Adrenal gland (tissue), 12 donors: ENCODE measurements around the gene CORO7. TPM values are rescaled to one million over a fixed set of nuclear protein-coding genes. Genes with fewer than 3 reads are reported as not detected.
A peak's percentile ranks its signal among the peaks of the same experiment; 100 is the strongest.

Experiments
- DNase-seq, 7 donors: peaks; one replicate each; pipeline ENCODE4 v3.0.0-alpha.2; 2019 to 2020
- H3K27ac ChIP-seq, 5 donors: fragments of 200-600 bp; sonication (generic) in 4 of 5; 1 replicate in 3 of 5; 2 replicates in 2 of 5; pipeline versions ENCODE4 v1.5.1 to v1.8.0; 2016 to 2020; ENCODE audit warnings: mild to moderate bottlenecking in 1 of 5
- H3K27me3 ChIP-seq: fragments of 200-600 bp; 2 replicates; pipeline ENCODE4 v1.8.0; 2021
- H3K36me3 ChIP-seq, 2 donors: fragments of 200-600 bp; replicated peaks in 1 of 2; 1 replicate in 1 of 2; 2 replicates in 1 of 2; pipeline versions ENCODE4 v1.5.1 to v1.8.0; 2018 to 2022
- H3K4me1 ChIP-seq, 2 donors: fragments of 200-600 bp; replicated peaks in 1 of 2; 1 replicate in 1 of 2; 2 replicates in 1 of 2; pipeline versions ENCODE4 v1.5.1 to v1.8.0; 2018 to 2021
- H3K4me3 ChIP-seq, 4 donors: fragments of 200-600 bp; sonication (generic) in 3 of 4; one replicate each; pipeline ENCODE4 v1.5.1; 2016 to 2018
- H3K9me3 ChIP-seq, 3 donors: fragments of 200-600 bp; sonication (generic) in 1 of 3; replicated peaks in 1 of 3; 1 replicate in 2 of 3; 2 replicates in 1 of 3; pipeline versions ENCODE4 v1.5.1 to v1.8.0; 2016 to 2021
- POLR2A ChIP-seq, 2 donors: fragments of 450-650 bp; IDR thresholded peaks; one replicate each; pipeline ENCODE4 v1.6.1; 2017; ENCODE audit warnings: antibody characterized with exemption in 2 of 2, mild to moderate bottlenecking in 2 of 2, moderate library complexity in 1 of 2
- WGBS, 4 donors: extraction: QIAGEN DNeasy Blood & Tissue Kit in 2 of 4; methylation state at CpG; one replicate each; pipeline versions ENCODE4 v1.1.5 to v1.1.7; 2013 to 2017; 5-methylcytosine and 5-hydroxymethylcytosine counted together
- intact Hi-C, 2 donors: fragments of 100-400 bp; cut with DNase I; formaldehyde crosslinking; loops; one replicate each; pipeline versions ENCODE4 v1.14.1 to v1.15.0; 2022 to 2023
- polyA plus RNA-seq, 3 donors: library from polyadenylated mRNA; stranded (reverse); fragments of 200-250 nt in 2 of 3; fragments of 350-450 nt in 1 of 3; fragmentation: Illumina TruSeq in 1 of 3; extraction: RNeasy Lipid Tissue Mini Kit (QIAGEN cat#74804) in 1 of 3; gene quantifications; one replicate each; pipeline ENCODE4 v1.2.3, GENCODE V29; 2013 to 2014
- total RNA-seq, 9 donors: library from RNA; depleted of rRNA in 4 of 9; stranded (reverse); fragments of >200 nt in 4 of 9; fragments of 120-200 nt in 1 of 9; fragmentation: NEBNext Ultra II Directional in 1 of 9; extraction: Animal tissue kit (Norgen Biotek cat#: 25700) in 1 of 9; gene quantifications; one replicate each; pipeline versions ENCODE4 v1.1.0 to v1.2.4, GENCODE V29; 2013 to 2023
- TF ChIP-seq, protein P1 (sequence below), 6 experiments: fragments of 450-650 bp in 4 of 6; fragments of 200-600 bp in 2 of 6; sonication (generic) in 1 of 6; IDR thresholded peaks; 1 replicate in 5 of 6; 2 replicates in 1 of 6; pipeline versions ENCODE4 v1.5.1 to v1.8.0; 2016 to 2021; ENCODE audit warnings: antibody characterized with exemption in 6 of 6, mild to moderate bottlenecking in 2 of 6, moderate library complexity in 1 of 6
- donor health status: healthy with polysubstance abuse.
- donor health status: Bipolar disorder and iron deficiency.
- donor health status: DM: yes; HTN: yes; CAD: no.
- donor health status: DM: no; HTN: no; CAD: no.
- donor health status: DM: no; HTN: no; CAD: no.
- donor health status: DM: yes; HTN: yes; CAD: no.

Gene CORO7
- total and polyA plus RNA-seq, 12 donors = 4.3 to 61.0 (median 34.7) TPM

DNA sequence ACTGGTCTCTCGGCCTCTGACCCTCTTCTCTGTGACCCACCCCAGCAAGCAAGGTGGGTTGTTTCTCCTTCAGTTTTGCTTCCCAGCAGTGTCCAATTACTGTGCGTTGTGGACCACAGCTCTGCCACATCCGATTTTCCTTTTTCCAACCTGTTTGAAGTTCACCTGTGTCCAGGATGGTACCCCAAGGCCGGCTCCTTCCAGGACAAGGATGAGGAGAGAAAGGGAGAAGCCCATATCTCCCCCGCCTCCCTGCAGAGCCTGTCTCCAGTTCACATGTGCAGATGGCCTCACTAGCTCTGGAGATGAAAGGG, 44.5 kb upstream of the CORO7 start:
- TF ChIP-seq POLR2A (IDR thresholded peaks at IDR 0.05) = no peak
- TF ChIP-seq, protein P1, sequence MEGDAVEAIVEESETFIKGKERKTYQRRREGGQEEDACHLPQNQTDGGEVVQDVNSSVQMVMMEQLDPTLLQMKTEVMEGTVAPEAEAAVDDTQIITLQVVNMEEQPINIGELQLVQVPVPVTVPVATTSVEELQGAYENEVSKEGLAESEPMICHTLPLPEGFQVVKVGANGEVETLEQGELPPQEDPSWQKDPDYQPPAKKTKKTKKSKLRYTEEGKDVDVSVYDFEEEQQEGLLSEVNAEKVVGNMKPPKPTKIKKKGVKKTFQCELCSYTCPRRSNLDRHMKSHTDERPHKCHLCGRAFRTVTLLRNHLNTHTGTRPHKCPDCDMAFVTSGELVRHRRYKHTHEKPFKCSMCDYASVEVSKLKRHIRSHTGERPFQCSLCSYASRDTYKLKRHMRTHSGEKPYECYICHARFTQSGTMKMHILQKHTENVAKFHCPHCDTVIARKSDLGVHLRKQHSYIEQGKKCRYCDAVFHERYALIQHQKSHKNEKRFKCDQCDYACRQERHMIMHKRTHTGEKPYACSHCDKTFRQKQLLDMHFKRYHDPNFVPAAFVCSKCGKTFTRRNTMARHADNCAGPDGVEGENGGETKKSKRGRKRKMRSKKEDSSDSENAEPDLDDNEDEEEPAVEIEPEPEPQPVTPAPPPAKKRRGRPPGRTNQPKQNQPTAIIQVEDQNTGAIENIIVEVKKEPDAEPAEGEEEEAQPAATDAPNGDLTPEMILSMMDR (IDR thresholded peaks at IDR 0.05) = no peak
- Histone ChIP-seq H3K36me3 (peaks cover 0 to 38% of the 10 kb centered on the region in 2 donors), H3K9me3 (no peaks in the 10 kb centered on the region), H3K27me3 (no peaks in the 10 kb centered on the region), H3K4me3 (no peak overlapping the region), H3K27ac (no peak overlapping the region), H3K4me1 (peaks cover 12 to 14% of the 10 kb centered on the region in 2 donors)
- intact Hi-C loops = no loop called here
- no peak for DNase-seq
- 89 to 92% (median 90%) methylated on average over 5 of the region's 5 CpGs for WGBS, 4 donors

DNA sequence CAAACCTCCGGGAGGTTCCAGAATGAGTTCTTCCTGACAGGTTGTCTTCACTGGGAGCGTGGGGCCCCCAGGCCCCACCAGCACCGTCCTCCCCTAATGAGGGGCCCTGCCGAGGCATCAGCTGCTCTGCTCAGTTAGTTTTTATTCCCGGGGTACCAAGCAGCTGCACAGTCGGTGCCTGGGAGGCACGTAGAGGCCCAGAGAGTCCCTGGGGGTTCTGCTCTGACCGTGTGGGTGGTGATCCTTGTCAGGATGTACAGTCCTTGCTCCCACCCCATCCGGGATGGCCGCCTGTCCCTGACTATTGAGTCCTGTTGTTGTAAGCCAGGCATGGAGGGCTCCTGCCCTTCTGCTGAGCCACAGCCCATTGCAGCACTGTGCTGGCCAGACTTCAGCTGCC, 39.6 kb upstream of the CORO7 start:
- Histone ChIP-seq H3K27me3 (no peaks in the 10 kb centered on the region), H3K4me3 (no peak overlapping the region), H3K36me3 (peaks cover 0 to 52% of the 10 kb centered on the region in 2 donors), H3K4me1 (peaks cover 14 to 16% of the 10 kb centered on the region in 2 donors), H3K27ac (peak overlapping the region in 1 of 5 donors; percentile 9), H3K9me3 (no peaks in the 10 kb centered on the region)
- WGBS, 4 donors = 65 to 86% (median 70%) methylated on average over 5 to 10 of the region's 10 CpGs
- intact Hi-C loops = no loop called here
- no peak for TF ChIP-seq POLR2A (IDR thresholded peaks at IDR 0.05)
- TF ChIP-seq, protein P1 (IDR thresholded peaks at IDR 0.05) = no peak
- DNase-seq = no peak

DNA sequence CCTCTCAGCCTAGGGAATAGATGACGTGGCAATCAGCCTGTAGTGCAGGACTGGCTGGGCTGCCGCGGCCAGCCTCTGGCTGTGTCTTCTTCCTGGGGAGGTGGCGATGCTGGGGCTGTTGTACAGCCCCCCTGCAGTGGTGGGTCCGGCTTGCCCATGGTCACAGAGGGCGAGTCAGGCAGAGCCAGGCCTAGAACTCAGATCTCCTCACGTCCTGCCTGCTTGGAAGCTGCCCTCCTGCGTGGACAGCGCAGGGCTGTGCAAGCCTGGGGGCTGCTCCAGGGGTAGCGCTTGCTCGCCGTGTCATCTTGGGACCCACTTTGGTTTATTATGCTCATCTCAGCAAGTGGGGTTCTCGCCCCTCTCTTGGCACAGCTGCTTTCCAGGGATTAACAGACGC, 38.7 kb upstream of the CORO7 start:
- DNase-seq = no peak
- WGBS, 4 donors = 88 to 95% (median 90%) methylated on average over 2 to 14 of the region's 14 CpGs
- TF ChIP-seq POLR2A (IDR thresholded peaks at IDR 0.05) = no peak
- TF ChIP-seq, protein P1 (IDR thresholded peaks at IDR 0.05) = no peak
- Histone ChIP-seq H3K27me3 (no peaks in the 10 kb centered on the region), H3K36me3 (peaks cover 0 to 60% of the 10 kb centered on the region in 2 donors), H3K27ac (no peak overlapping the region), H3K9me3 (no peaks in the 10 kb centered on the region), H3K4me3 (no peak overlapping the region), H3K4me1 (peaks cover 13 to 16% of the 10 kb centered on the region in 2 donors)
- intact Hi-C loops = no loop called here

DNA sequence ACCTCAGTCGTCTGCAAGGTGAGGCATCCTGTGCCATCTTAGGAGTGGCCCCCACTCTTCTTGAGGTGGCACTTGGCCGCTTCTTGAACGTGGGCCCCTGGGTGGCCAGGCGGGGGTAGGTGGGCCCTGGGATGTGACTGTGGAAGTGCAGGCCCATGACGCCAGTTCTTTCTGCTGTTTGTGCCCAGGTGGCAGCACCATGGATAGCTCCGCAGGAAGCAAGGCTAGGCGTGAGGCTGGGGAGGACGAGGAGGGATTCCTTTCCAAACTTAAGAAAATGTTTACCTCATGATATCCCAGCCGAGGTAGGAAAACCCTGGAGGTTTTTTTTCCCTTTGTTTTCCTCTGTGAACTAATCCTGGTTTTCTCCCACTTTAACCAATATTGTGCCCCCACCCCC, 38.2 kb upstream of the CORO7 start:
- 81 to 86% (median 84%) methylated on average over 6 to 9 of the region's 9 CpGs for WGBS, 4 donors
- TF ChIP-seq, protein P1 (IDR thresholded peaks at IDR 0.05) = no peak
- TF ChIP-seq POLR2A (IDR thresholded peaks at IDR 0.05) = no peak

More for the DNA sequence above, 38.2 kb upstream of the CORO7 start:
- no peak overlapping the region for H3K27ac ChIP-seq
- H3K4me1 ChIP-seq = peaks cover 8 to 14% of the 10 kb centered on the region in 2 donors
- DNase-seq = no peak
- no peaks in the 10 kb centered on the region for H3K27me3 ChIP-seq
- intact Hi-C loops = no loop called here
- H3K9me3 ChIP-seq = no peaks in the 10 kb centered on the region
- H3K36me3 ChIP-seq = peaks cover 0 to 65% of the 10 kb centered on the region in 2 donors
- H3K4me3 ChIP-seq = no peak overlapping the region
